IMR-90 (cell line): Measurements from ENCODE around the gene TCERG1. TPM values are rescaled to one million over a fixed set of nuclear protein-coding genes. Genes with fewer than 3 reads are reported as not detected.

Experiments used
- ATAC-seq: fragments of 200-7000 bp; cut with Tn5 transposase; 2 replicates; pipeline ENCODE4 v1.9.1; 2020; ENCODE audit warnings: low read depth, mild to moderate bottlenecking, moderate library complexity
- BruUV-seq: library from RNA; stranded (reverse); fragments of 400-500 nt; replicated peaks from 2 replicates; lab custom pipeline; 2021; lab: Mats Ljungman, UMichigan
- CTCF ChIA-PET: fragments of 300-600 bp; formaldehyde crosslinking; extraction: SDS; loops from one replicate; lab custom pipeline; 2021; ENCODE audit warnings: antibody characterized with exemption; lab: Yijun Ruan, JAX
- POLR2A ChIA-PET: fragments of 300-600 bp; sonication (Branson Sonifier 250); formaldehyde crosslinking; loops from one replicate; lab custom pipeline; 2022; ENCODE audit warnings: antibody characterized with exemption; ENCODE audit not compliant: unreplicated experiment; lab: Charles Lee
- DNase-seq: peaks from one replicate; pipeline ENCODE4 v3.0.0; 2013
- H2AFZ ChIP-seq: replicated peaks from 2 replicates; pipeline ENCODE3; 2013; ENCODE audit warnings: low read length, mild to moderate bottlenecking; ENCODE audit not compliant: poor library complexity
- H2AK5ac ChIP-seq: 2 replicates; pipeline ENCODE4 v1.6.1; 2013; ENCODE audit warnings: low read depth, low read length, inconsistent platforms
- H2AK9ac ChIP-seq: replicated peaks from 2 replicates; pipeline ENCODE3; 2013; ENCODE audit warnings: mild to moderate bottlenecking, low read depth, low read length, moderate library complexity; ENCODE audit not compliant: poor library complexity
- H2BK120ac ChIP-seq: 2 replicates; pipeline ENCODE4 v1.6.1; 2013; ENCODE audit warnings: low read depth, low read length, inconsistent platforms
- H2BK15ac ChIP-seq: 3 replicates; pipeline ENCODE4 v1.6.1; 2013; ENCODE audit warnings: low read depth, low read length, inconsistent platforms
- H2BK20ac ChIP-seq: 2 replicates; pipeline ENCODE4 v1.6.1; 2013; ENCODE audit warnings: low read depth, mild to moderate bottlenecking, inconsistent platforms, low read length, moderate library complexity
- H2BK5ac ChIP-seq: 2 replicates; pipeline ENCODE4 v1.6.1; 2013; ENCODE audit warnings: mild to moderate bottlenecking, low read depth, low read length, inconsistent platforms; ENCODE audit not compliant: poor library complexity, severe bottlenecking
- H3K14ac ChIP-seq: replicated peaks from 2 replicates; pipeline ENCODE4 v1.6.1; 2013; ENCODE audit warnings: low read depth, low read length, inconsistent platforms
- H3K18ac ChIP-seq: 2 replicates; pipeline ENCODE4 v1.6.1; 2013; ENCODE audit warnings: low read depth, low read length, control low read depth
- H3K23ac ChIP-seq: 2 replicates; pipeline ENCODE4 v1.6.1; 2013; ENCODE audit warnings: low read depth, low read length, inconsistent platforms
- H3K27ac ChIP-seq: 2 replicates; pipeline ENCODE4 v1.5.1; 2013; ENCODE audit warnings: mild to moderate bottlenecking, control low read depth, low read length; ENCODE audit not compliant: insufficient read depth
- H3K27me3 ChIP-seq: 2 replicates; pipeline ENCODE4 v1.6.1; 2013; ENCODE audit warnings: low read length; ENCODE audit not compliant: control insufficient read depth, insufficient read depth
- H3K36me3 ChIP-seq: 2 replicates; pipeline ENCODE4 v1.6.1; 2013; ENCODE audit warnings: low read length, mixed read lengths; ENCODE audit not compliant: control insufficient read depth, insufficient read depth
- H3K4ac ChIP-seq: 2 replicates; pipeline ENCODE4 v1.6.1; 2013; ENCODE audit warnings: low read depth, low read length, inconsistent platforms
- H3K4me1 ChIP-seq: 2 replicates; pipeline ENCODE4 v1.6.1; 2013; ENCODE audit warnings: low read length, mixed read lengths; ENCODE audit not compliant: control insufficient read depth, insufficient read depth
- H3K4me2 ChIP-seq: 2 replicates; pipeline ENCODE4 v1.6.1; 2013; ENCODE audit warnings: low read depth, mild to moderate bottlenecking, control low read depth, low read length, moderate library complexity
- H3K4me3 ChIP-seq: 2 replicates; pipeline ENCODE4 v1.5.1; 2013; ENCODE audit warnings: low read depth, mild to moderate bottlenecking, control low read depth, low read length, moderate library complexity; ENCODE audit not compliant: insufficient read depth
- H3K56ac ChIP-seq: 2 replicates; pipeline ENCODE4 v1.6.1; 2013; ENCODE audit warnings: low read length, inconsistent platforms; ENCODE audit not compliant: insufficient read depth; ENCODE audit errors: extremely low read depth
- H3K79me1 ChIP-seq, 2 experiments: 2 replicates each; pipeline ENCODE4 v1.6.1; 2013; ENCODE audit warnings: low read length in 2 of 2, inconsistent platforms in 1 of 2, low read depth in 1 of 2
- H3K9ac ChIP-seq: 2 replicates; pipeline ENCODE4 v1.6.1; 2013; ENCODE audit warnings: low read depth, low read length, control low read depth
- H3K9me1 ChIP-seq: 2 replicates; pipeline ENCODE4 v1.6.1; 2013; ENCODE audit warnings: low read length, inconsistent platforms; ENCODE audit not compliant: insufficient read depth
- H3K9me3 ChIP-seq: 2 replicates; pipeline ENCODE4 v1.6.1; 2013; ENCODE audit warnings: low read length; ENCODE audit not compliant: control insufficient read depth, insufficient read depth
- H4K20me1 ChIP-seq: 2 replicates; pipeline ENCODE4 v1.6.1; 2013; ENCODE audit warnings: low read length, inconsistent platforms; ENCODE audit not compliant: insufficient read depth
- H4K5ac ChIP-seq: 2 replicates; pipeline ENCODE4 v1.6.1; 2013; ENCODE audit warnings: mild to moderate bottlenecking, low read depth, low read length, control low read depth
- H4K8ac ChIP-seq, 2 experiments: 2 replicates each; pipeline ENCODE4 v1.6.1; 2013; ENCODE audit warnings: low read depth in 2 of 2, low read length in 2 of 2, control low read depth in 1 of 2, inconsistent platforms in 1 of 2
- H4K91ac ChIP-seq: 2 replicates; pipeline ENCODE4 v1.6.1; 2013; ENCODE audit warnings: low read depth, low read length, inconsistent platforms; ENCODE audit not compliant: insufficient read depth
- CEBPB ChIP-seq: IDR thresholded peaks from 2 replicates; pipeline ENCODE4 v1.6.1; 2012; ENCODE audit warnings: low read depth, low read length, improper control_type of control experiment
- CHD1 ChIP-seq: IDR thresholded peaks from 2 replicates; pipeline ENCODE4 v1.6.1; 2012; ENCODE audit warnings: low read depth, low read length, improper control_type of control experiment
- FOS ChIP-seq: fragments of 150-350 bp; IDR thresholded peaks from 2 replicates; pipeline ENCODE4 v1.6.1; 2016; ENCODE audit warnings: low read depth, low read length
- MAFK ChIP-seq: IDR thresholded peaks from 2 replicates; pipeline ENCODE4 v1.6.1; 2012; ENCODE audit warnings: low read depth, low read length, improper control_type of control experiment
- MAZ ChIP-seq: IDR thresholded peaks from 2 replicates; pipeline ENCODE4 v1.6.1; 2012; ENCODE audit warnings: low read depth, mild to moderate bottlenecking, low read length, improper control_type of control experiment, moderate library complexity, borderline replicate concordance
- MXI1 ChIP-seq: IDR thresholded peaks from 2 replicates; pipeline ENCODE4 v1.6.1; 2012; ENCODE audit warnings: low read depth, mild to moderate bottlenecking, low read length, moderate library complexity, borderline replicate concordance
- POLR2A ChIP-seq: IDR thresholded peaks from 2 replicates; pipeline ENCODE4 v1.6.1; 2012; ENCODE audit warnings: mild to moderate bottlenecking, low read depth, low read length
- RAD21 ChIP-seq: IDR thresholded peaks from 2 replicates; pipeline ENCODE4 v1.6.1; 2012; ENCODE audit warnings: low read length, improper control_type of control experiment
- RCOR1 ChIP-seq: IDR thresholded peaks from 2 replicates; pipeline ENCODE4 v1.6.1; 2012; ENCODE audit warnings: mild to moderate bottlenecking, low read length, improper control_type of control experiment; ENCODE audit not compliant: insufficient replicate concordance
- SMC3 ChIP-seq: fragments of 150-350 bp; IDR thresholded peaks from 2 replicates; pipeline ENCODE4 v1.6.1; 2016; ENCODE audit warnings: low read depth, mild to moderate bottlenecking, antibody characterized with exemption, low read length, moderate library complexity
- WGBS, 2 experiments: methylation state at CpG; one replicate each; pipeline versions ENCODE4 v1.1.5 to v1.1.7; 2013; ENCODE audit warnings: missing lambda C conversion rate in 2 of 2; ENCODE audit not compliant: insufficient read length in 1 of 2; ENCODE audit errors: extremely low coverage in 2 of 2; 5-methylcytosine and 5-hydroxymethylcytosine counted together
- dilution Hi-C: fragments of 300-500 bp; cut with HindIII; formaldehyde crosslinking; loops from one replicate; pipeline ENCODE4 v1.14.3; 2018; ENCODE audit warnings: low sequenced_read_pairs; ENCODE audit not compliant: unreplicated experiment
- in situ Hi-C: fragments of 300-500 bp; cut with MboI; formaldehyde crosslinking; loops from 3 replicates; pipeline ENCODE4 v1.14.3; 2019; ENCODE audit warnings: low sequenced_read_pairs, inconsistent platforms, mixed read lengths
- intact Hi-C: fragments of 100-400 bp; cut with micrococcal nuclease; formaldehyde crosslinking; loops from 2 replicates; pipeline ENCODE4 v1.10.0; 2022
- polyA plus RNA-seq, 3 experiments: library from polyadenylated mRNA; depleted of rRNA; stranded (reverse); fragments of >200 nt; gene quantifications; 2 replicates each; pipeline ENCODE4 v1.2.3, GENCODE V29; 2012; ENCODE audit warnings: low replicate concordance in 1 of 3
- total RNA-seq: library from RNA; depleted of rRNA; stranded (reverse); fragments of >200 nt; gene quantifications from 2 replicates; pipeline ENCODE4 v1.2.3, GENCODE V29; 2012
- TF ChIP-seq, protein P1 (sequence below): fragments of 150-350 bp; IDR thresholded peaks from 2 replicates; pipeline ENCODE4 v1.6.1; 2016; ENCODE audit warnings: low read depth, mild to moderate bottlenecking, low read length, moderate library complexity, borderline replicate concordance
- TF ChIP-seq, protein P2 (sequence below): conservative IDR thresholded peaks from 2 replicates; pipeline ENCODE4 v1.5.1; 2012; ENCODE audit warnings: mild to moderate bottlenecking, low read depth, low read length, improper control_type of control experiment
- TF ChIP-seq, protein P3 (sequence below): fragments of 150-350 bp; IDR thresholded peaks from 2 replicates; pipeline ENCODE4 v1.6.1; 2017; ENCODE audit warnings: mild to moderate bottlenecking, antibody characterized with exemption, low read length, low read depth

Gene TCERG1
- total and polyA plus RNA-seq, 2 of the 4 experiments (the other 2 are of a cell fraction) = 21.9 to 44.7 TPM

DNA sequence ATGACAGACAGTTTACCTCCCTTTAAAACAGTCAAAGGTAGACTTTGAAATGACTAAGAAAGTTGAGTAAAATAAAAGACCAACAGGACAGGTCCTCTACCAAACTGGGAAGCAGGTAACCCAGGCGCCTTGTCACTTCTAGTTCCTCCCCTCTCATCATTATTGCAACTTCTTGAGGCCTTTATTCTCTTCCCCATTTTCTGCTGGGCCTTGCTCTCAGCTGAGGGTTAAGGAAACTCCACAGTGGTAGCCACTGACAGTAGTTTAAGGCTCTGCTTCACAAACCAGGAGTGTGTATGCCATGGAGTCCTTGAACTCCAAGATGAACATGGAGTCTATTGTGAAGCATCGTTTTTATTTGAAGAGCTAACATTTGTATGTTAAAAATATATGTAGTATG is 36.9 kb upstream of the TCERG1 start:
- in situ Hi-C loops = no loop called here
- no TSS peak for BruUV-seq
- H3K23ac ChIP-seq = no peak overlapping the region
- H3K56ac ChIP-seq = no peak overlapping the region
- TF ChIP-seq, protein P1, sequence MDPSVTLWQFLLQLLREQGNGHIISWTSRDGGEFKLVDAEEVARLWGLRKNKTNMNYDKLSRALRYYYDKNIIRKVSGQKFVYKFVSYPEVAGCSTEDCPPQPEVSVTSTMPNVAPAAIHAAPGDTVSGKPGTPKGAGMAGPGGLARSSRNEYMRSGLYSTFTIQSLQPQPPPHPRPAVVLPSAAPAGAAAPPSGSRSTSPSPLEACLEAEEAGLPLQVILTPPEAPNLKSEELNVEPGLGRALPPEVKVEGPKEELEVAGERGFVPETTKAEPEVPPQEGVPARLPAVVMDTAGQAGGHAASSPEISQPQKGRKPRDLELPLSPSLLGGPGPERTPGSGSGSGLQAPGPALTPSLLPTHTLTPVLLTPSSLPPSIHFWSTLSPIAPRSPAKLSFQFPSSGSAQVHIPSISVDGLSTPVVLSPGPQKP = no peak
- TF ChIP-seq POLR2A (no peak), MXI1 (no peak), CHD1 (no peak), RAD21 (no peak), SMC3 (no peak), FOS (no peak), MAFK (no peak), RCOR1 (no peak), CEBPB (no peak), MAZ (no peak)
- TF ChIP-seq, protein P2, sequence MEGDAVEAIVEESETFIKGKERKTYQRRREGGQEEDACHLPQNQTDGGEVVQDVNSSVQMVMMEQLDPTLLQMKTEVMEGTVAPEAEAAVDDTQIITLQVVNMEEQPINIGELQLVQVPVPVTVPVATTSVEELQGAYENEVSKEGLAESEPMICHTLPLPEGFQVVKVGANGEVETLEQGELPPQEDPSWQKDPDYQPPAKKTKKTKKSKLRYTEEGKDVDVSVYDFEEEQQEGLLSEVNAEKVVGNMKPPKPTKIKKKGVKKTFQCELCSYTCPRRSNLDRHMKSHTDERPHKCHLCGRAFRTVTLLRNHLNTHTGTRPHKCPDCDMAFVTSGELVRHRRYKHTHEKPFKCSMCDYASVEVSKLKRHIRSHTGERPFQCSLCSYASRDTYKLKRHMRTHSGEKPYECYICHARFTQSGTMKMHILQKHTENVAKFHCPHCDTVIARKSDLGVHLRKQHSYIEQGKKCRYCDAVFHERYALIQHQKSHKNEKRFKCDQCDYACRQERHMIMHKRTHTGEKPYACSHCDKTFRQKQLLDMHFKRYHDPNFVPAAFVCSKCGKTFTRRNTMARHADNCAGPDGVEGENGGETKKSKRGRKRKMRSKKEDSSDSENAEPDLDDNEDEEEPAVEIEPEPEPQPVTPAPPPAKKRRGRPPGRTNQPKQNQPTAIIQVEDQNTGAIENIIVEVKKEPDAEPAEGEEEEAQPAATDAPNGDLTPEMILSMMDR = no peak
- TF ChIP-seq, protein P3, sequence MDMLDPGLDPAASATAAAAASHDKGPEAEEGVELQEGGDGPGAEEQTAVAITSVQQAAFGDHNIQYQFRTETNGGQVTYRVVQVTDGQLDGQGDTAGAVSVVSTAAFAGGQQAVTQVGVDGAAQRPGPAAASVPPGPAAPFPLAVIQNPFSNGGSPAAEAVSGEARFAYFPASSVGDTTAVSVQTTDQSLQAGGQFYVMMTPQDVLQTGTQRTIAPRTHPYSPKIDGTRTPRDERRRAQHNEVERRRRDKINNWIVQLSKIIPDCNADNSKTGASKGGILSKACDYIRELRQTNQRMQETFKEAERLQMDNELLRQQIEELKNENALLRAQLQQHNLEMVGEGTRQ = no peak
- no peak overlapping the region for H3K4me3 ChIP-seq
- POLR2A ChIA-PET = no interaction called here
- H2BK5ac ChIP-seq = no peak overlapping the region
- H2BK20ac ChIP-seq = no peak overlapping the region
- CTCF ChIA-PET = interaction anchor here (0.6 kb wide), 2 partner anchors 77 to 1911 kb away, joined by 3 read pairs; no protein-coding TSS in a partner anchor
- dilution Hi-C loops = no loop called here
- no peak overlapping the region for H2AFZ ChIP-seq
- no peak for DNase-seq
- WGBS, 2 experiments = no CpG with 5 or more reads among the region's 2 CpGs
- H2BK15ac ChIP-seq = no peak overlapping the region
- no peaks in the 10 kb centered on the region for H3K9me3 ChIP-seq
- H3K4me1 ChIP-seq = no peaks in the 10 kb centered on the region
- H4K91ac ChIP-seq = no peak overlapping the region
- H3K18ac ChIP-seq = no peak overlapping the region
- no peaks in the 10 kb centered on the region for H3K9me1 ChIP-seq
- no peak overlapping the region for H3K27ac ChIP-seq
- H2BK120ac ChIP-seq = no peak overlapping the region
- no peaks in the 10 kb centered on the region for H4K20me1 ChIP-seq
- intact Hi-C loops = no loop called here
- no peak overlapping the region for H4K5ac ChIP-seq
- H4K8ac ChIP-seq = no peak overlapping the region
- no peak overlapping the region for H2AK9ac ChIP-seq
- no peaks in the 10 kb centered on the region for H3K36me3 ChIP-seq
- no peaks in the 10 kb centered on the region for H3K79me1 ChIP-seq
- peaks cover 10% of the 10 kb centered on the region; the same call in 1 of the 2 replicates for H3K27me3 ChIP-seq
- ATAC-seq = no peak
- H2AK5ac ChIP-seq = no peak overlapping the region
- H3K4me2 ChIP-seq = no peak overlapping the region
- no peak overlapping the region for H3K4ac ChIP-seq
- H3K14ac ChIP-seq = no peak overlapping the region
- no peak overlapping the region for H3K9ac ChIP-seq
